GM18951 (cell line): ENCODE measurements around the gene BID.
"Not testable (repeated sequence)": the region's sequence is repeated elsewhere in the genome, so short reads cannot be mapped to it uniquely, and the experiment has no call there.

ENCODE experiments used
- POLR2A ChIP-seq: IDR thresholded peaks from 4 replicates; pipeline ENCODE4 v1.6.1; 2011; ENCODE audit warnings: mild to moderate bottlenecking; ENCODE audit not compliant: insufficient read length, insufficient read depth; ENCODE audit errors: extremely low read depth
- in situ Hi-C: fragments of 300-500 bp; cut with MboI; formaldehyde crosslinking; loops from one replicate; pipeline ENCODE4 v1.12.0; 2022; ENCODE audit warnings: low sequenced_read_pairs, mixed read lengths, inconsistent platforms; ENCODE audit not compliant: unreplicated experiment

Gene BID

GRCh38 chr22:17775781-17776465 lies 1.7 kb upstream of the BID start:
- in situ Hi-C loops: no loop called here
- no peak for TF ChIP-seq POLR2A

- no peak for TF ChIP-seq POLR2A
- in situ Hi-C loops: no loop called here
These were observed 837 bp upstream of the BID start for GRCh38 chr22:17774926-17775685.

DNA sequence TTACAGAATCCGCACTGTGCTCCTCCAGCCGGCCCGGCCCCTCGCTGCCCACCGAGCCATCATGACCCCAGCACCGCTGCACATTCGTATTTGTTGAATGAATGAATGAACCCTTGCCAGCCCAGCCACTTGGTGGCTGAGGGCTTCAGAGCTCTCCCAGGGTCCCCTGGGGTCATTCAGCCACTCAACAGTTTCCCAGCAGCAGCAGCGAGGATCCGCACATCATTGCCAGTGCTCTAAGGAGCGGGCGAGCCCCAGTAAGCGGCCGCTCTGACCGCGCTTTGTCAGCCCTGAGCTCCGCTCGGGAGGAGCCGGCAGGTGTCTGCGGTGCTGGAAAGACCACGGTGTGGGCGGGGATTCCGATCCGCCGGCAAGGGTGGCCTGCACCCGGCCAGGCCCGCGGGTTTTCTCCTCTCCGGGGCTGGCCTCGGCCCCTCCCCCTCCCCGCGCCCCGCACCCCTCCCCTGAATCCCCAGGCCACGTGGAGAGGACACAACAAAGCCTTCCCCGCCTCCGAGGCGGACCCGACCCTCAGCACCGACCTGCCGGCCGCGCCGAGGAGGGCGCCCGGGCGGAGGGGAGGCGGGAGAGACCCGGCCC lies 563 bp downstream of the BID start:
- TF ChIP-seq POLR2A: peak; percentile 33
- in situ Hi-C loops: no loop called here

- TF ChIP-seq POLR2A: no peak
- in situ Hi-C loops: no loop called here
These were observed 1.2 kb downstream of the BID start for GRCh38 chr22:17772958-17773605.

DNA sequence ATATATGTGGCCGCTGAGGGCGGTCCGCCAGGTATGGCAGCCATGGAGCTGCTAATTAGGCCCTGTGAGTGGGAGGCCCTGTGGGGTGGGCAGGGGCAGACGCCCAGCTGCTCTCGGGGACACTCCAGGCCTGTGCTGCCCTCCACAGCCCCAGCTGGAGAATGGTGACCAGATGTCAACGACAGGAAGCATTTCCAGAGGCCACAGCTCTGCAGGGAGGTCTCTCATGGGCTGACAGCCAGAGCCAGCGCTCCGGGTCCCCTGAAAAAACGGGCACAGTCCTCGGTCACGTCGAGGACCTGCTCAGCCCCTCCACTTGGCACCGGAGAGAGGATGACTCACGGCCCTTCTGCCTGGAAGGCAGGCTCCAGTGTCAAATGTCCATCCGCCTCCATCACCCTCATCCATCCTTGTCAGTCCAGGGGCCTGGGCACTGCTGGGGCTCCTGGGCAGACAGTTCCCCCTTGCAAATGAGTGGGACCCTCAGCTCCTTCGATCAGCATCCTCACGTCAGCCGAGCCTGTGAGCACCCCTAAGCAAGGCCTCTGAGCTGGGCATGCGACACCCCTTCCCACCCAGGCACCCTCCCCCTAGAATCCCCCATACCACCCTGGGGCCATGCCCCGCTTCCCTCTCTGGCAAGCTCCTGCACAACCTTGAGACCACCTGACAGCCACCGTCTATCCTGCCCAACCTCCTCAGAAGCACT lies 1.9 kb downstream of the BID start:
- in situ Hi-C loops: no loop called here
- TF ChIP-seq POLR2A: no peak

- in situ Hi-C loops: no loop called here
- TF ChIP-seq POLR2A: no peak
These were observed 3.8 kb downstream of the BID start for GRCh38 chr22:17770180-17771077.

- TF ChIP-seq POLR2A: no peak
- in situ Hi-C loops: no loop called here
These were observed 4.6 kb downstream of the BID start for GRCh38 chr22:17769716-17770082.

DNA sequence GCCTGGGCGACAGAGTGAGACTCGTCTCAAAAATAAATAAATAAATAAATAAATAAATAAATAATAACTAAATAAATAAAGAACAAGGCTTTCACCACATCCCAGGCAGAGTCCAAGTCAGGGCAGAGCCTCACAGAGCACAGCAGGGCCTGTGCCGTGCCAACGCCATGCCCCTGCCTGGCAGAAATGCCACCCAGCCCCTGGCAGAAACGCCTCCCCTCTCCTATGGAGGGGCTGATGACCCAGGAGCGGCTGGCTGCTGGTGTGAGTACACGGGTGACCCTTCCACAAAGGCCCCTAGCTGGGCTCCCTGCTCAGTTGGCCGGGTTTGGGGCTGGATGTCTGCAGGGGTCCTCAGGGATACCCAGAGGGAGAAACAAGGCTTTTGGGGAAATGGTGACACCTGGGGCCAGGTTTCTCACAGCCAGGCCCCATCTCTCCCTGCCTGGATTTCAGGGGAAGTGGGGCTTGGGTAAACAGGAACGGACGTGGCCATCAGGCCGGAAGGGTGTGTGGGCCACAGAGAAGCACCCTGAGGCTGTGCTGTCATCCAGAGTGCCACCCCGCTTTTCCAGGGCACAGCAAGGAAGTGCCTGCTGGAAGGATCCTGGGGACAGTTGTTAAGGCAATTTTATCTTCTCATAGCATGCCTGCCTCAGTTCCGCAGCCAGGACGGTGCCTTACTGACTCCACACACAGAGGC lies 5.1 kb downstream of the BID start:
- no peak for TF ChIP-seq POLR2A

DNA sequence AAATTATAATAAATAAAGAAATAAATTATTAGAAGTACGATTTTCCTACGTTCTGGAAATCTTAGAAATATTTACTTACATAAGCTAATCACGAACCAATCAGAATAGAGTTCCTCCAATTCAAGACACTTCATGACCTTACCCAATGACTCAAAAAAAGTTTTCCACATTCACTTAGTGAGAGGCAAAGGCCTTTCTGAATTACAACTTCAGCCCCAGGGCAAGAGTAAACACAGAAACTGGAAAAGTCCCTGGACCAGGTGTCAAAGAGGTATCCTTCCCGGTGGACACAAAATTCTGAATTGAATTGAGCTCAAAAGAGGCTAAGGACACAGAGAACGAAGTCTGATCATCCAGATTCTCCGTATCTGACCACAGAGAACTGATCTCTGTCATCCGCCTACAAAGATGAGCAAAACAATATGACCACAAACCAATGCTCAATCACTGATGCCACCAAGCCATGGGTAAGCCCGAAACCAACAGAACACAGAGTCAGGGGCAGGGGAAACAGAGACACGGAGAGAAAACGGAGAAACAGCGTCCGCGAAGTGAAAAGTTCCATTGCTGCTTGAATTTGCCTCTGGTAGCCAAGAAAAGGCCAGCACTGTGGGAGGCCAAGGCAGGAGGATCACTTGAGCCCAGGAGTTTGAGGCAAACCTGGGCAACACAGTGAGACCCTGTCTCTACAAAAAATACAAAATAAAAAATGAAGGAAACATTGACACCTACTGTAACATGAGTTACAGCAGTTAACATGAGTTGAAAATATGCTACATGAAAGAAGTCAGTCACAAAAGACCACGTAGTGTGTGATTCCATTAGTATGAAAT lies 6.8 kb downstream of the BID start:
- in situ Hi-C loops: no loop called here
- TF ChIP-seq POLR2A: no peak

More for the DNA sequence above, 5.1 kb downstream of the BID start:
- in situ Hi-C loops: no loop called here

DNA sequence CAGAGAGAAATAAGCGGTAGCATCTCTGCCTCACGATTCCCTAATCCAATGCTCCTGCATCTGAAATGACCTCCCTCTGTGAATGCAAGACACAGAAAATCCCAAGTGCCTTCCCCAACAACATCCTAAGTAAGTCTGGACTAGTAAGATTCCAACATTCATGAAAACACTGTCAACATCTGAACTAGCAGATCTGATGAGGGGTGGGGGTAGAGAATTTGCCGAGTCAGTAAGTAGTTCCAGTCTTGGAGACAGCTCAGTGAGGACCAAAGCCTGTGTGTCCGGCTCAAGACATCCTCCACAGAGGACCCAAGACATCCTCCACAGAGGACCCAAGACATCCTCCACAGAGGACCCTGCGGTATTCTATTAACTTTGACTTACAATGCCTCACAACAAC lies 9.4 kb downstream of the BID start:
- in situ Hi-C loops: not testable (repeated sequence)

GRCh38 chr22:17764036-17764435 lies 10.2 kb downstream of the BID start:
- no peak for TF ChIP-seq POLR2A
- in situ Hi-C loops: no loop called here

- in situ Hi-C loops: not testable (repeated sequence)
These were observed 10.8 kb downstream of the BID start for GRCh38 chr22:17763442-17763841.
